ENCODE data around the gene ASB15. TPM values are rescaled to one million over a fixed set of nuclear protein-coding genes. Genes with fewer than 3 reads are reported as not detected.

ASB15 gene
- polyA plus RNA-seq, 4 donors, result 0.07 to 1.7 (median 1.4) TPM

- no peak for DNase-seq (ENCODE audit: low read depth in 4 of 4, low spot score in 3 of 4)
Observed at GRCh38 chr7:123661765-123662164, 60.1 kb downstream of the ASB15 start.

GRCh38 chr7:123662293-123662692 is 60.7 kb downstream of the ASB15 start:
- DNase-seq (ENCODE audit: low read depth in 4 of 4, low spot score in 3 of 4), result no peak

- no peak for DNase-seq (ENCODE audit: low read depth in 4 of 4, low spot score in 3 of 4)
Observed at GRCh38 chr7:123662755-123663154, 61.1 kb downstream of the ASB15 start.

- DNase-seq (ENCODE audit: low read depth in 4 of 4, low spot score in 3 of 4), result no peak
Observed at GRCh38 chr7:123663200-123663599, 61.6 kb downstream of the ASB15 start.

- no peak for DNase-seq (ENCODE audit: low read depth in 4 of 4, low spot score in 3 of 4)
Observed at GRCh38 chr7:123665157-123665556, 63.5 kb downstream of the ASB15 start.

- DNase-seq (ENCODE audit: low read depth in 4 of 4, low spot score in 3 of 4), result no peak
Observed at GRCh38 chr7:123665896-123666295, 64.3 kb downstream of the ASB15 start.

- DNase-seq (ENCODE audit: low read depth in 4 of 4, low spot score in 3 of 4), result no peak
Observed at GRCh38 chr7:123666492-123666891, 64.9 kb downstream of the ASB15 start.

GRCh38 chr7:123669485-123669884 is 67.9 kb downstream of the ASB15 start:
- DNase-seq (ENCODE audit: low read depth in 4 of 4, low spot score in 3 of 4), result no peak

GRCh38 chr7:123673137-123673732 is 71.6 kb downstream of the ASB15 start:
- DNase-seq (ENCODE audit: low read depth in 4 of 4, low spot score in 3 of 4), result no peak

- DNase-seq (ENCODE audit: low read depth in 4 of 4, low spot score in 3 of 4), result no peak
Observed at GRCh38 chr7:123673752-123674398, 72.3 kb downstream of the ASB15 start.

GRCh38 chr7:123674399-123675180 is 73.0 kb downstream of the ASB15 start:
- no peak for DNase-seq (ENCODE audit: low read depth in 4 of 4, low spot score in 3 of 4)

- no peak for DNase-seq (ENCODE audit: low read depth in 4 of 4, low spot score in 3 of 4)
Observed at GRCh38 chr7:123675181-123675473, 73.5 kb downstream of the ASB15 start.

GRCh38 chr7:123677061-123677715 is 75.6 kb downstream of the ASB15 start:
- DNase-seq (ENCODE audit: low read depth in 4 of 4, low spot score in 3 of 4), result no peak

GRCh38 chr7:123679614-123680013 is 78.0 kb downstream of the ASB15 start:
- no peak for DNase-seq (ENCODE audit: low read depth in 4 of 4, low spot score in 3 of 4)

- no peak for DNase-seq (ENCODE audit: low read depth in 4 of 4, low spot score in 3 of 4)
Observed at GRCh38 chr7:123680580-123680979, 79.0 kb downstream of the ASB15 start.

- DNase-seq (ENCODE audit: low read depth in 4 of 4, low spot score in 3 of 4), result no peak
Observed at GRCh38 chr7:123681561-123681960, 79.9 kb downstream of the ASB15 start.

GRCh38 chr7:123682690-123683089 is 81.1 kb downstream of the ASB15 start:
- DNase-seq (ENCODE audit: low read depth in 4 of 4, low spot score in 3 of 4), result peak; percentile 21 to 36 (median 30)

GRCh38 chr7:123687161-123687560 is 85.5 kb downstream of the ASB15 start:
- no peak for DNase-seq (ENCODE audit: low read depth in 4 of 4, low spot score in 3 of 4)

GRCh38 chr7:123687727-123688126 is 86.1 kb downstream of the ASB15 start:
- DNase-seq (ENCODE audit: low read depth in 4 of 4, low spot score in 3 of 4), result no peak
